ENCODE data around the gene NIPAL4.

The NIPAL4 gene

DNA sequence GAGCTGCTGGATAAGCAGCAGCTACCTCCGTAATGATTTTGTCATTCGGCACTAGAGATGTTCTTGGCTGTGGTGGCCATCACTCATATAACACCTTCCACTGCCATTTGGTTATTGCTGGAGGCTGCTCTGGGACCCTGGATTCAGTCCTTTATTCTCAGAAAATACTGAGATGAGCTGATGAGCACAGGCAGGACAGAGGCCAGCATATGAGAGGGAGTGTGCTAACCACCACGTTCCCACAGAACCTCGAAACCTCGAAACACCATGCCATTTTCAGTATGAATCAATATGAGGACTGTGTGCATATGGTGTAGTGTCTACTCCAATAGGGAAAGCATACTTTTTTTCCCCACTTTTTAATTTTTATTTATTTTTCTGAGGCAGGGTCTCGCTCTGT lies 59.0 kb downstream of the NIPAL4 start:
- TF ChIP-seq, protein P1, sequence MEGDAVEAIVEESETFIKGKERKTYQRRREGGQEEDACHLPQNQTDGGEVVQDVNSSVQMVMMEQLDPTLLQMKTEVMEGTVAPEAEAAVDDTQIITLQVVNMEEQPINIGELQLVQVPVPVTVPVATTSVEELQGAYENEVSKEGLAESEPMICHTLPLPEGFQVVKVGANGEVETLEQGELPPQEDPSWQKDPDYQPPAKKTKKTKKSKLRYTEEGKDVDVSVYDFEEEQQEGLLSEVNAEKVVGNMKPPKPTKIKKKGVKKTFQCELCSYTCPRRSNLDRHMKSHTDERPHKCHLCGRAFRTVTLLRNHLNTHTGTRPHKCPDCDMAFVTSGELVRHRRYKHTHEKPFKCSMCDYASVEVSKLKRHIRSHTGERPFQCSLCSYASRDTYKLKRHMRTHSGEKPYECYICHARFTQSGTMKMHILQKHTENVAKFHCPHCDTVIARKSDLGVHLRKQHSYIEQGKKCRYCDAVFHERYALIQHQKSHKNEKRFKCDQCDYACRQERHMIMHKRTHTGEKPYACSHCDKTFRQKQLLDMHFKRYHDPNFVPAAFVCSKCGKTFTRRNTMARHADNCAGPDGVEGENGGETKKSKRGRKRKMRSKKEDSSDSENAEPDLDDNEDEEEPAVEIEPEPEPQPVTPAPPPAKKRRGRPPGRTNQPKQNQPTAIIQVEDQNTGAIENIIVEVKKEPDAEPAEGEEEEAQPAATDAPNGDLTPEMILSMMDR (IDR thresholded peaks at IDR 0.05; ENCODE audit: extremely low read depth, missing control alignments) = no peak
- peak; percentile 58 for DNase-seq (ENCODE audit: low spot score)

- DNase-seq (ENCODE audit: low spot score) = peak; percentile 79
- TF ChIP-seq, protein P1 (IDR thresholded peaks at IDR 0.05; ENCODE audit: extremely low read depth, missing control alignments) = no peak
Measured at GRCh38 chr5:157519579-157520253, 59.7 kb downstream of the NIPAL4 start.

GRCh38 chr5:157520911-157521703 lies 61.1 kb downstream of the NIPAL4 start:
- TF ChIP-seq, protein P1 (IDR thresholded peaks at IDR 0.05; ENCODE audit: extremely low read depth, missing control alignments) = no peak
- DNase-seq (ENCODE audit: low spot score) = no peak

- TF ChIP-seq, protein P1 (IDR thresholded peaks at IDR 0.05; ENCODE audit: extremely low read depth, missing control alignments) = no peak
- DNase-seq (ENCODE audit: low spot score) = no peak
Measured at GRCh38 chr5:157521704-157522029, 61.7 kb downstream of the NIPAL4 start.

- TF ChIP-seq, protein P1 (IDR thresholded peaks at IDR 0.05; ENCODE audit: extremely low read depth, missing control alignments) = no peak
- no peak for DNase-seq (ENCODE audit: low spot score)
Measured at GRCh38 chr5:157523976-157524375, 64.0 kb downstream of the NIPAL4 start.

Measured in GM20000 (cell line).